Measurements from ENCODE around the gene CYP3A4.
"Not testable (repeated sequence)": the region's sequence is repeated elsewhere in the genome, so short reads cannot be mapped to it uniquely, and the experiment has no call there.

Gene CYP3A4

DNA sequence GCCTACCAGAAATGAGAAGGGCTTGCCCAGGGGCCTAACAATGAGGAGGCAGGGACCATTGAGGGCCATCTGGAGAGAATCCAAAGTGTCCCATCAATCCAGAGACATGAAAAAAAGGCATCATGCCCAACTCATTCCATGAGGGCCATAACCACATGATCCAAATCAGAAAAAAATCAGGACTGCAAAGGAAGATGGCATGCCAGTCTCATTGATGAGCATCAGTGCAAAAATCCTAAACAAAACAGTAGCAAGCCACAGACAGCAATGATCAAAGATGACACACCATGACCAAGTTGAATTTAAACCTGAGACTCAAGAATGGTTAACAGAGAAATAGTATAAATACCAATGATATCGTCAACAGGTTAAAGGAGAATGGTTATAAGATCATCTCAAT lies 7.0 kb upstream of the CYP3A4 start:
- FAIRE-seq (no peak), DNase-seq (ENCODE audit: insufficient read length) (no peak)
- TF ChIP-seq POLR2AphosphoS5 (IDR thresholded peaks at IDR 0.05; ENCODE audit: low read depth, low read length) (no peak), POLR2A (IDR thresholded peaks at IDR 0.05; ENCODE audit: low read depth, low read length) (no peak), TAF1 (IDR thresholded peaks at IDR 0.05; ENCODE audit: borderline replicate concordance, low read depth, low read length) (no peak)

DNA sequence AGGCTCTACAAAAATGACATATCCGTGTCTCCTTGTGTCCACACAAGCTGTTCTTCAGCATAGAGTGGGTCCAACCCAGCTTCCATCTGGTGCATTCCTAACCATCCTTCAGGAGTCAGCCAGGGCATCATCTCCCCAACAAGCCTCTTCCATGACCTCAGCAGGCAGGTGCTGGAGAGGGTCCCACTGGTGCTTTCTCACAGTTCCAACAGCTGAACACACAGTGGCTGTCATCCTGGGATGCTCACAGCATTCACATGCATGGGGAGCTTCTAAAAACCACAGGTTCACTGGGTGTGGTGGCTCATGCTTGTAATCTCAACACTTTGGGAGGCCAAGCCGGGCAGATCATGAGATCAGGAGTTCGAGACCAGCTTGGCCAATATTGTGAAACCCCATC lies 6.4 kb upstream of the CYP3A4 start:
- DNase-seq (ENCODE audit: insufficient read length) = no peak
- TF ChIP-seq POLR2A (IDR thresholded peaks at IDR 0.05; ENCODE audit: low read depth, low read length) (no peak), POLR2AphosphoS5 (IDR thresholded peaks at IDR 0.05; ENCODE audit: low read depth, low read length) (no peak), TAF1 (IDR thresholded peaks at IDR 0.05; ENCODE audit: borderline replicate concordance, low read depth, low read length) (no peak)
- no peak for FAIRE-seq

DNA sequence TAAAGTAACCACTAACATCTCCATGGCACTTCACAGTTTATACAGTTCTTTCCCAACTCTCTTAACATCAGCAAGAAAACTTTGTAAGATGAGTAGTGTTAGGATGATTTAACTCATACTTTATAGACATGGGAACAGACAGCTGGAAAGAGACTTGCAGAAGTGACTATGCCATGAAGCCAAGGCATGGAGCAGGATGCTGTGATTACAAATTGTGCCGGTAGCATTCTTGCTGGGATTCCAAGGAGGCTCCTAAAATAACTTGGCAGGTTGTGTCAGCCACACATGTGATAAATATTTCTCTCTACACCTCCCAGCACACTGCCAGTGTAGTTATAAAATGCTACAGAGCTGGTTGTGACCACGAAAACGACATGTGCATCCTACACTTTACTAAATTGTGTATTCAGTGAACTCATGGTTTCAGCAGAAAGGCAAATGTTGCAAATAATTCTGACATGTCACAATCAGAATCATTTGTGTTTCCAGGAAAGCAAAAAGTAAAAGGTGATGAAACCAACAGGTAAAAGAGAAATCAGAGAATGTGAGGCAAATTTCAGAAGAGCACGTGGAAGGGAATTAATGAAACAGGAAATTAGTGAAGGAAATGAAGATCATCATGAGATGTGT lies 5.6 kb upstream of the CYP3A4 start:
- FAIRE-seq (peak; percentile 63), DNase-seq (ENCODE audit: insufficient read length) (no peak)
- no peak for TF ChIP-seq TAF1 (IDR thresholded peaks at IDR 0.05; ENCODE audit: borderline replicate concordance, low read depth, low read length)
- no peak for TF ChIP-seq POLR2A (IDR thresholded peaks at IDR 0.05; ENCODE audit: low read depth, low read length)
- no peak for TF ChIP-seq POLR2AphosphoS5 (IDR thresholded peaks at IDR 0.05; ENCODE audit: low read depth, low read length)

- no peak for FAIRE-seq
- TF ChIP-seq TAF1 (IDR thresholded peaks at IDR 0.05; ENCODE audit: borderline replicate concordance, low read depth, low read length) (no peak), POLR2AphosphoS5 (IDR thresholded peaks at IDR 0.05; ENCODE audit: low read depth, low read length) (no peak), POLR2A (IDR thresholded peaks at IDR 0.05; ENCODE audit: low read depth, low read length) (no peak)
- DNase-seq (ENCODE audit: insufficient read length) = no peak
Observed at GRCh38 chr7:99788554-99788953, 4.6 kb upstream of the CYP3A4 start.

DNA sequence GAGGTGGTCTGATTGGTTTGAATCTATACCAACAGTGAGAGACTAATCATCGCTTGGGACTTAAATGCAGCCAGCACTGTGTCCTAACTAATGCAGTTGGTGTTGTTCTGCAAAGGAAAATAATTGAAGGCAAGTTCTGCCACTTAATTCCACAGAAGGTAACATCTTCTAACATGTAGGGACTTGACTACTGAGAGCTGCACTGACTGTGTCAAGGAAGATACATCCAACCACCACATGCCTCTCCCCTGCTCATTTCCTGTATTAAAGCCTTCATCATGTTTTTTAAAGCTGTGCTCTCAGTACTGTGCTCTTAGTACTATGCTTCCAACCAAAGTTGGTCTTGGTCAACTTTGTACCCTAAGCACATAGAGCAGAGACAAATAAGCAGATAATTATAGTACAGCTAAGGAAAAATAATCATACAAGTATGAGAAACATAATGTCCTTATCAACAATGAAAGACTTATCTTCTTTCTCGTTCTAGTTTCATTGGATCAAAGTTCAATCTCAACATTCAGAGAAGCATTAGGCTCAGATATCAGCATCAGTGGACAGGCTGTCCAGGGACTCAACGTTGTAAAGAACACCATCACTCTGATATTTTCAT lies 2.8 kb upstream of the CYP3A4 start:
- FAIRE-seq = no peak
- TF ChIP-seq TAF1 (IDR thresholded peaks at IDR 0.05; ENCODE audit: borderline replicate concordance, low read depth, low read length) (no peak), POLR2A (IDR thresholded peaks at IDR 0.05; ENCODE audit: low read depth, low read length) (no peak), POLR2AphosphoS5 (IDR thresholded peaks at IDR 0.05; ENCODE audit: low read depth, low read length) (no peak)
- no peak for DNase-seq (ENCODE audit: insufficient read length)

GRCh38 chr7:99785654-99786053 lies 1.7 kb upstream of the CYP3A4 start:
- not testable (repeated sequence) for FAIRE-seq; DNase-seq (ENCODE audit: insufficient read length)

- DNase-seq (ENCODE audit: insufficient read length) (no peak), FAIRE-seq (peak; percentile 36)
- no peak for TF ChIP-seq TAF1 (IDR thresholded peaks at IDR 0.05; ENCODE audit: borderline replicate concordance, low read depth, low read length)
- no peak for TF ChIP-seq POLR2AphosphoS5 (IDR thresholded peaks at IDR 0.05; ENCODE audit: low read depth, low read length)
- TF ChIP-seq POLR2A (IDR thresholded peaks at IDR 0.05; ENCODE audit: low read depth, low read length) = no peak
Observed at GRCh38 chr7:99782012-99782953, 1.7 kb downstream of the CYP3A4 start.

- DNase-seq (ENCODE audit: insufficient read length) = no peak
- FAIRE-seq = no peak
- TF ChIP-seq POLR2AphosphoS5 (IDR thresholded peaks at IDR 0.05; ENCODE audit: low read depth, low read length) (no peak), POLR2A (IDR thresholded peaks at IDR 0.05; ENCODE audit: low read depth, low read length) (no peak)
Observed at GRCh38 chr7:99780588-99780987, 3.4 kb downstream of the CYP3A4 start.

- TF ChIP-seq POLR2A (IDR thresholded peaks at IDR 0.05; ENCODE audit: low read depth, low read length) (no peak), POLR2AphosphoS5 (IDR thresholded peaks at IDR 0.05; ENCODE audit: low read depth, low read length) (no peak), TAF1 (IDR thresholded peaks at IDR 0.05; ENCODE audit: borderline replicate concordance, low read depth, low read length) (no peak)
- FAIRE-seq (no peak), DNase-seq (ENCODE audit: insufficient read length) (no peak)
Observed at GRCh38 chr7:99779949-99780348, 4.0 kb downstream of the CYP3A4 start.

- FAIRE-seq (no peak), DNase-seq (ENCODE audit: insufficient read length) (no peak)
- no peak for TF ChIP-seq POLR2A (IDR thresholded peaks at IDR 0.05; ENCODE audit: low read depth, low read length)
- TF ChIP-seq POLR2AphosphoS5 (IDR thresholded peaks at IDR 0.05; ENCODE audit: low read depth, low read length) = no peak
- TF ChIP-seq TAF1 (IDR thresholded peaks at IDR 0.05; ENCODE audit: borderline replicate concordance, low read depth, low read length) = no peak
Observed at GRCh38 chr7:99778880-99779279, 5.1 kb downstream of the CYP3A4 start.

GRCh38 chr7:99773395-99773794 lies 10.6 kb downstream of the CYP3A4 start:
- not testable (repeated sequence) for FAIRE-seq; DNase-seq (ENCODE audit: insufficient read length)

- FAIRE-seq = no peak
- no peak for DNase-seq (ENCODE audit: insufficient read length)
Observed at GRCh38 chr7:99772565-99772964, 11.4 kb downstream of the CYP3A4 start.

GRCh38 chr7:99769494-99769893 lies 14.5 kb downstream of the CYP3A4 start:
- FAIRE-seq; DNase-seq (ENCODE audit: insufficient read length): not testable (repeated sequence)

More at GRCh38 chr7:99772565-99772964, 11.4 kb downstream of the CYP3A4 start:
- TF ChIP-seq TAF1 (IDR thresholded peaks at IDR 0.05; ENCODE audit: borderline replicate concordance, low read depth, low read length) (no peak), POLR2AphosphoS5 (IDR thresholded peaks at IDR 0.05; ENCODE audit: low read depth, low read length) (no peak), POLR2A (IDR thresholded peaks at IDR 0.05; ENCODE audit: low read depth, low read length) (no peak)

All from GM12892 (cell line).